CD4-positive, alpha-beta T cell treated with Interleukin-1 beta for 1 hour (primary cell): ENCODE data around the gene NCOA1.

ENCODE experiments used
- DNase-seq, 2 donors: peaks; one replicate each; pipeline ENCODE4 v3.0.0-alpha.2; 2020 to 2022

The NCOA1 gene

GRCh38 chr2:24712296-24712695, 221.2 kb downstream of the NCOA1 start:
- no peak for DNase-seq

GRCh38 chr2:24717263-24717951, 226.4 kb downstream of the NCOA1 start:
- no peak for DNase-seq

- DNase-seq = no peak
Observed at GRCh38 chr2:24720310-24720709, 229.3 kb downstream of the NCOA1 start.

GRCh38 chr2:24721470-24721869, 230.4 kb downstream of the NCOA1 start:
- no peak for DNase-seq

- DNase-seq = no peak
Observed at GRCh38 chr2:24722141-24722790, 231.2 kb downstream of the NCOA1 start.

- no peak for DNase-seq
Observed at GRCh38 chr2:24723191-24723590, 232.1 kb downstream of the NCOA1 start.

- DNase-seq = no peak
Observed at GRCh38 chr2:24723665-24724064, 232.6 kb downstream of the NCOA1 start.

- no peak for DNase-seq
Observed at GRCh38 chr2:24724111-24724775, 233.2 kb downstream of the NCOA1 start.

- no peak for DNase-seq
Observed at GRCh38 chr2:24725956-24726355, 234.9 kb downstream of the NCOA1 start.

GRCh38 chr2:24730481-24730880, 239.4 kb downstream of the NCOA1 start:
- DNase-seq = no peak

GRCh38 chr2:24731040-24731439, 240.0 kb downstream of the NCOA1 start:
- no peak for DNase-seq

GRCh38 chr2:24731923-24732322, 240.9 kb downstream of the NCOA1 start:
- no peak for DNase-seq

GRCh38 chr2:24734741-24735140, 243.7 kb downstream of the NCOA1 start:
- no peak for DNase-seq

GRCh38 chr2:24739354-24740025, 248.4 kb downstream of the NCOA1 start:
- DNase-seq = peak in 1 of 2 donors; percentile 28

GRCh38 chr2:24740142-24740541, 249.1 kb downstream of the NCOA1 start:
- no peak for DNase-seq

- no peak for DNase-seq
Observed at GRCh38 chr2:24742730-24743129, 251.7 kb downstream of the NCOA1 start.

GRCh38 chr2:24743924-24744323, 252.9 kb downstream of the NCOA1 start:
- DNase-seq = no peak

GRCh38 chr2:24744356-24744755, 253.3 kb downstream of the NCOA1 start:
- DNase-seq = no peak

GRCh38 chr2:24745825-24746224, 254.8 kb downstream of the NCOA1 start:
- DNase-seq = no peak

- no peak for DNase-seq
Observed at GRCh38 chr2:24747299-24747698, 256.2 kb downstream of the NCOA1 start.

GRCh38 chr2:24749069-24749691, 258.1 kb downstream of the NCOA1 start:
- no peak for DNase-seq

GRCh38 chr2:24754985-24755705, 264.1 kb downstream of the NCOA1 start:
- DNase-seq = no peak
